Esophagus muscularis mucosa (tissue), 4 donors: Measurements from ENCODE around the gene TP53AIP1.

Experiments used
- CTCF ChIP-seq, 3 experiments: fragments of 200-600 bp in 2 of 3; fragments of 450-650 bp in 1 of 3; sonication (generic) in 2 of 3; IDR thresholded peaks; one replicate each; pipeline ENCODE4 v1.5.1; 2017 to 2019; ENCODE audit warnings: antibody characterized with exemption in 3 of 3, mild to moderate bottlenecking in 2 of 3, moderate library complexity in 1 of 3
- EP300 ChIP-seq: sonication (generic); formaldehyde crosslinking; IDR thresholded peaks from one replicate; pipeline ENCODE4 v1.6.1; 2017; ENCODE audit warnings: antibody characterized with exemption
- POLR2A ChIP-seq: fragments of 450-650 bp; IDR thresholded peaks from one replicate; pipeline ENCODE4 v1.6.1; 2017; ENCODE audit warnings: antibody characterized with exemption, moderate library complexity, mild to moderate bottlenecking, low read depth
- POLR2AphosphoS5 ChIP-seq, 2 donors: sonication (generic); formaldehyde crosslinking; IDR thresholded peaks; one replicate each; pipeline ENCODE4 v1.6.1; 2017; ENCODE audit warnings: antibody characterized with exemption in 2 of 2

GRCh38 chr11:128926437-128927107, 16.1 kb downstream of the TP53AIP1 start:
- TF ChIP-seq POLR2AphosphoS5 (IDR thresholded peaks at IDR 0.05) (no peak), EP300 (no peak), CTCF (IDR thresholded peaks at IDR 0.05) (no peak), POLR2A (no peak)
